HG03575 (cell line): ENCODE measurements around the gene SARM1.

ENCODE experiments used
- ATAC-seq: cut with Tn5 transposase; IDR thresholded peaks from one replicate; pipeline ENCODE4 v1.9.1; 2021; ENCODE audit not compliant: unreplicated experiment, insufficient number of reproducible peaks, low FRiP score; ENCODE audit errors: extremely low read depth

The SARM1 gene

DNA sequence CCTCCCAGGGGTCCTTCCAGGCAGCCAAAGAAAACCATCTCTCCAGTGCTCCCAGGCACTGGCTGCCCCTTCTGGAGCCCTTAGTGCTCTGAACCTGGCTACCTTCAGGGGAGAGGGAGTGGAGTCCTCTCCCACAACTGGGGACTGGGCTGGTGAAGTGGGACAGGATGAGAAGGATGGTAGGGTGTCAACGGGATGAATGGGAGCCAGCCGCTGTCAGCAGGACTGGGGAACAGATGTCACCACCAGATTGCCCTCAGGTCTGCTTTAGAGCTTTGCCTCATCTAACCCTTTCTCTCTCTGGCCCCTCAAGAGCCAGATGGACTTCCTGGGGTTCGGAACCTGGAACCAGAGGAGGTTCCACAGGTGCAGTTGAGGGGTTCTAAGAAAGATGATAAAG lies 6.0 kb upstream of the SARM1 start:
- ATAC-seq, result no peak

DNA sequence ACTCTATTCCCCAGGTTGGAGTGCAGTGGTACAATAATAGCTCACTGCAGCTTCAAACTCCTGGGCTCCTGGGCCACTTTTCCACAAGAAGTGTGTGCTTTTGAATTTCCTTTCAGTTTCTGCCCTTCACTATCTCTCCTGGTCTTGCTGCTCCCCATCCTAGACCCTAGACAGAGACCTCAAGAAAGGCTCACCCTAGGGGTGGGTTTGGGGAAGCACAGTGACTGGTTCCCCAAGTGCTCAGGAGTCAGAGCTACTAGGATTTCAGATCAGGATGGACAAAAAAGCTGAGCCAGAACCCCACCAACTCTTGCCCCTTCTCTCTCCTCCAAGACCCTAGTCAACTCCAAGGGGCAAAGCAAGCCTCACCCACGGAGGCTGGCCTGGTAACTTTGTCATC lies 4.9 kb upstream of the SARM1 start:
- ATAC-seq, result no peak

DNA sequence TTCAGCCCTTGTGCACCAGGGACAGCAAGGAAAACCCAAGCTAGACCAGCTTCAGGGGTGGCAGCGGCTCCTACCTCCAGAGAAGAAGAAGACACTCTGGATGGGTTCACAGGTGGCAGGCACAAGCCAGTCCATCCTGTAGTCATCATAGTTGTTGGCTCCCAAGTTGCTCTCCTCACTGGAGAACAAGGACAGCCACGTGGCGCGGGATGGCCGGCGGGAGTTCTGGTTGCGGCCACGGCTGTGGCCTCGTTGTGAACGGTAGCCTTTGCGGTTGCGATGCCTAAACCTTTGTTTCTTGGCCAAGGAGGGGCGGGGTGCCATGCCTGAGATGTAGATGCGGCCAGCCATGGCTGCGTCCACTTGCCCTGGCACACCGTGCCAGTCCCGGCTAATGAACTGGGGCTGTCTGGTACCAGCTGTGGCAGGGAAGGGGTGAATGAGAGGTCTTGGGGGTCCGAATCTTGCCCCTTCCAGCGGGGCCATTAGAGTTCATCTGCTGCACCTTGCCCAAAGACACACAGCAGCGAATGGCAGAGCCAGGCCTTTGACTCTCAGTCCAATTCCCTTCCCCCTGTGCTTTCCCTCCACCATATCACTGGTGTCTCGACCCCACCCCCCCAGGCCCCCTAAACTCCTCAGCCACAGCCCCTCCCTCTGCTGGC lies 3.7 kb upstream of the SARM1 start:
- ATAC-seq, result no peak

DNA sequence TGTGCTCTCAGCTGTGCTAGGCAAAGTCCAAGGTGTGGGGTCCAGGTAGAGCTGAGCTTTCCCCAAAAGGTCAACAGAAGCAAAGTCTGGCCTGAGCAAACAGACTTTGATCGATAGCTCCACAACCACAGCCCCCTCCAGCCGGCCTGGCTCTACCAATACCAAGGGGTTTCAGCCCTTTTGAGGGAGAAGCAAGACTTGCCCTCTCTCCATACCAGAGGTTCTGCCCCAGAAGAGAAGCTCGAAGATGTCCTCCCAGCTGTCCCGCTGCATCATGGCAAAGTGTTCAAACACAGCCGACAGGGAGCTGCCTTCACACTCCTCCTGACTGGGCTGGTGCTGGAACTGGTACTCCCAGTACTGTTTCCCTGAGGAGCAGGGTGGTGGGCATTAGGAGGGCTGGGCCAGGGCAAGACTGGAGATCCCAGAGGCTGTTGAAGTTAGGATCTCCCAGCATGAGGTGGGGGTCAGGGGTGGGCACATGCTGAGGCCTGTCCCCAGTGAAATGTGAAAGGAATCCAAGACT lies 3.1 kb upstream of the SARM1 start:
- ATAC-seq, result no peak

DNA sequence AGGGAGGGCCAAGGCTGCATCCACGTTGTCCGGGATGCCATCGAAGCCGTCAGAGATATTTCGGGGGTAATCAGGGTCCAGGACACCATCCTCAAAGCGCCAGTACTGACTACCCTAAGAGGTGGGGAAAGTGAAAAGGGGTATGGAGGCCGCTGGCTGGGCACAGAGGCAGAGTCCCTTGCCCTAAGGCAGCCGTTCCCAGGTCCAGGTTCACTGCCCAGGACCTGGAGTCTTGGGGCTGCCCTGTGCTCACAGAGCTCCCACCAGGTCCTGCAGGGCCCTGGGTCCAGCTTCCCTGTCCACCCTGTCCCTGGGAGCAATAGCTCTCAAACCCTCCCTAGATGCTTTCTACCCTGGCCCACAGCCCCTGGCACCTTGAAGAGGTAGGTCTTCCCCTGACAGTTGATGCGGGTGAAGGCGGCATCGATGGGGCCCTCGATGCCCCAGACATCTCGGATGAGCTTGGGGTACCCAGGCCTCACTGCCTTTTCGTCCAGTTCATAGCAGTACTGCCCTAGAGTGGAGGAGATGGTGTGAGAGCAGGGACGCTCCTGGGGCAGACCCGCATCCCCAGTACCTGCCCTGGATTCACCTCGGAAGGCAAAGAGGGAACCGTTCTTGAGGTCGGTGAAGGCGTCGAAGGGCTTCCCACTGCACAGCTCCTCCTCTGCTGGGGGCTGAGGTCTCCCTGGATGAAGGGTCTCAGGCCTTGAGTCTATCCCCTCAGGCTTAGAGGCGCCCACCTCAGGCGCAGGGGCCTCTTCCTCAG lies 2.4 kb upstream of the SARM1 start:
- ATAC-seq, result no peak

DNA sequence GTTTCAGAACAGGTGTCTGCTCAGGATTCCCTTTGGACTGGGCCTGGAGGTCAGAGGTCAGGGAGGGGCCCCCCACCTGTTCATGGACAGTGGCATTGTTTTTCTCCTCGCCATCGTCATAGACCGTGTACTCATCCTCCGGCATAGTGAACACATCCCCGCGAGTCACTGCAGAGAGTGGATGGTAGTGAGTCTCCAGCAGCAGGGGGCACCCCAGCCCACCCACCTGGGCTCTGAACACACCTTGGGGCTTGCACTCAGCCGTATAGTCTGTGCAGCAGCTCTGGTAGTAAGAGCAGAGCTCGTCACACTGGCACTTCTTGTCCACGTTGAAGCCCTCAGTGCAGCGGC lies 1.8 kb upstream of the SARM1 start:
- no peak for ATAC-seq

DNA sequence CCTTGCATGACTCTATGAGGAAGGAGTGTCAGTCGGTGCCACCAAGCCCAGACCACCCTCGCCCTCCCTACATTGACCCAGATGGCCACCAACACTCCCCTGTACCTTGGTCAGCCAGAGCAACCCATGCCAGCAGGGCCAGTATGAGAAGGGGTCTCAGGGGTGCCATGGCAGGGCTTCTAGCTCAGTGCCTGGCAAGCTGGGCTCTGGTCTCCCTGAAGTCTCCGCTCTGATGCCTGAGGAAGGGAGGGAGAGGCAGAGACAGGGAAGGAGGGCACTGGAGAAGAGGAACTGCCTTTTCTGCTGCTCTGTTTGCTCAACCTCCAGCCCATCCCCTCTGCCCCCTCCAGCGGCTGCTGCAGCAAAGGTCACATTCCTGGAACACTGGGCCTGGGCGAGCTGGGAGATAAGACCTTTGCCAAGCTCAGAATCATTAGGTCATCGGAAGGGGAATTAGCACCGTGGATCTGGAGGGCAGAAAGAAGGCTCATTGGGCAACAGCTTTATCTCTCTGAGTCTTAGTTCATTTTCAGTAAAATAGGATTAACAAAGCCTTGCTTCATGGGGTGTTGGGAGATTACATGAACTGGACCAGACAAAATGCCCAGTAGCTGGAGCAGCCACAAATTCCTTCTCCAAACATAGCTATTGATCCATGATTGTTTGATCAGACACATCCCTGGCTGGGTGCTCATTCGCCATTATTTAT lies 1.3 kb upstream of the SARM1 start, which contains the start of gene VTN:
VTN (minus strand) TSS at position 273 of the 709 bp plus-strand sequence; CDS start at position 169, 104 bp downstream.
- no peak for ATAC-seq

DNA sequence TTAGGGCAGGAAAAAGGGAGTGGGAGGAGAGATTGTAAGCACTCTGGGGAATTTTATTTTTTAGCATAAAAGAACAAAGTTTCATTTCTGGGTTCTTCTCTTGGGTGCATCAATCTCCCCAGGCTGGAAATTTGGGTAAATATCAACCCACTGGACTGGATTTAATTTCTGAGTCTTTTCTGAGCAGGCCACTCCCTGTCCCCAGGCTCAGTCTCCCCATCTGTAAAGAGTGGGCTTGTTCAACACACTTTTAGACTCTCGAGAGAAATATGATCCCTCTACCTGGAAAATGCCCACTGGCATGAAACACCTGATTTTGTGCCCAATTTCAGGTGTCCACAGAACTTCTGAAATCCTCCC lies 770 bp upstream of the SARM1 start:
- ATAC-seq, result no peak

DNA sequence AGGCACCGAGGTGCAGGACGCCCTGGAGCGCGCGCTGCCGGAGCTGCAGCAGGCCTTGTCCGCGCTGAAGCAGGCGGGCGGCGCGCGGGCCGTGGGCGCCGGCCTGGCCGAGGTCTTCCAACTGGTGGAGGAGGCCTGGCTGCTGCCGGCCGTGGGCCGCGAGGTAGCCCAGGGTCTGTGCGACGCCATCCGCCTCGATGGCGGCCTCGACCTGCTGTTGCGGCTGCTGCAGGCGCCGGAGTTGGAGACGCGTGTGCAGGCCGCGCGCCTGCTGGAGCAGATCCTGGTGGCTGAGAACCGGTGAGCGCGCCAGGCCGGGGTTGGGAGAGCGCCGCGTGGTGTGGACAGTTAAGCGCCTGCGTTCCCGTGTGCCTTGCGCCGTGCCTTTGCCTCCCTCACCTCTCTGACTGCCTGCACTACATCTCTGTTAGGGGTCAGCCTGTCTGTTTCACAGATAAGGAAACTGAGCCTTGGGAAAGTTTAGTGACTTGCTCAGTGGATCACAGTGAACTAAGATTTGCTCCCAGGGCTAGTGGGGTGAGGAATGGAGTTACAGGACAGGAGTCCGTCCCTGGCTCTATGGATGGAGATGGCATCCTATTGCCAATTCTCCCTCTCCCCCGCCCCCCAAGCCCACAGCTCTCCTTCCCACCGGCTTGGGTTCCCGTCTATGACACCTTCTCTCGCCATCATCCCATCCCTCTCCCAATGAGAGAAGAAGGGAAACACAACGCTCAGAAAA lies 880 bp downstream of the SARM1 start:
- no peak for ATAC-seq

DNA sequence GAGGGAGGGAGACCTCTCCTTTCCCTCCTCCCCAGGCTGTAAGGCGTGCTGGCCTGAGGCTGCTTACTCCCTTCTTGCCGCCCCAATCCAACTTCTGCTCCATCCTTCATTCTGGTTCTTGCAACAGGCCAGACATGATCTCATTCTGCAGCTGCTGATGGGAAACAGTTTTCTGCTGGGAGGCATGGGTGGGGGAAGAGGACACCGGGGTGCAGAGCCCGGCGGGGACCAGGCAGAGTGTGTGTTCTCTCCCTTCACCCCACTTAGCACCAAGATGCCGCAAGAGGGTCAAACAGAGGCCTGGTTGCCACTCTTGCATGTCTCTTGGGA lies 1.4 kb downstream of the SARM1 start:
- ATAC-seq, result no peak

DNA sequence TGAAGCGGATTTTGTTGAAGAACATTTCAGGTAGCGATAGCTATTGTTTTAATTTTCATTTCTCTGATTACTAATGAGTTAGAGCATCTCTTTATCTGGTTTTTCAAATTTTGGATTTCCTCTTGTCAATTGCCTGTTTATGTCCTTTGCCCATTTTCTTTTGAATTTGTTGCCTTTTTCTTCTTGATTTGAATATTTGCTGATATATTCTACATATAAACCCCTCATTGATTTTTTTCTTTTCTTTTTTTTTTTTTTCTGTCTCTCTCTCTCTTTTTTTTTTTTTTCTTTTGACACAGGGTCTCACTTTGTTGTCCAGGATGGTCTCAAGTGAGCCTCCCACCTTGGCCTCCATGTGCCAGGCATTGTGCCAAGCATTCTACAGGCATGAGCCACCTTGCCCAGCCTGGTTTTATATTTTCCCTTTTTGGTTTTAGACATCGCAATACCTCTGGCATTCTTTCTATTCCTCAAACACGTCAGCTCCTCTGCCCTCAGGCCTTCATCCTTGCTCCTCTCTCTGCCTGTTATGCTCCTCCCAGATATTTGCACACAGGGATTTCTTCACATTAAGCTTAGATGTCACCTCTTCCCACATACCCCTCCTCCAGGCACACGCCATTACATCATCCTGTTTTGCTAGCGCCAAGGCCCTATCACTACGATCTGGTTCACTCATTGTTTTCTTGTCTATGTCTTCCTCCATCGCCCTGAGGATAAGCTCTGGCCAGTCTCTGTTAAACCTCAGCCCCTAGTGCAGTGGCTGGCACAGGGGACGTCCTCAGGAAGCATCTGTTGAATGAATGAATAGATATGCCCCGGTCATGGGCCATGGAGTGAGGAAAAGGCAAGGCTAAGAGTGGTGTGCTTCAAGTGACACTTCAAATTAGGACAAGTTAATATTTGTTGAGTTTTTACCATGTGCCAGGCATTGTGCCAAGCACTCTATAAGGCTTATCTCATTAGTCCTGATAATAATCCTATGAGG lies 8.6 kb downstream of the SARM1 start:
- ATAC-seq, result no peak

DNA sequence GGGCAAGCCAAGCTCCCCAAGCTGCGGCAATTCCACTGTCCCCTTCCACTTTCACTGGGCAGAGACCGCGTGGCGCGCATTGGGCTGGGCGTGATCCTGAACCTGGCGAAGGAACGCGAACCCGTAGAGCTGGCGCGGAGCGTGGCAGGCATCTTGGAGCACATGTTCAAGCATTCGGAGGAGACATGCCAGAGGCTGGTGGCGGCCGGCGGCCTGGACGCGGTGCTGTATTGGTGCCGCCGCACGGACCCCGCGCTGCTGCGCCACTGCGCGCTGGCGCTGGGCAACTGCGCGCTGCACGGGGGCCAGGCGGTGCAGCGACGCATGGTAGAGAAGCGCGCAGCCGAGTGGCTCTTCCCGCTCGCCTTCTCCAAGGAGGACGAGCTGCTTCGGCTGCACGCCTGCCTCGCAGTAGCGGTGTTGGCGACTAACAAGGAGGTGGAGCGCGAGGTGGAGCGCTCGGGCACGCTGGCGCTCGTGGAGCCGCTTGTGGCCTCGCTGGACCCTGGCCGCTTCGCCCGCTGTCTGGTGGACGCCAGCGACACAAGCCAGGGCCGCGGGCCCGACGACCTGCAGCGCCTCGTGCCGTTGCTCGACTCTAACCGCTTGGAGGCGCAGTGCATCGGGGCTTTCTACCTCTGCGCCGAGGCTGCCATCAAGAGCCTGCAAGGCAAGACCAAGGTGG lies 9.8 kb downstream of the SARM1 start:
- no peak for ATAC-seq

DNA sequence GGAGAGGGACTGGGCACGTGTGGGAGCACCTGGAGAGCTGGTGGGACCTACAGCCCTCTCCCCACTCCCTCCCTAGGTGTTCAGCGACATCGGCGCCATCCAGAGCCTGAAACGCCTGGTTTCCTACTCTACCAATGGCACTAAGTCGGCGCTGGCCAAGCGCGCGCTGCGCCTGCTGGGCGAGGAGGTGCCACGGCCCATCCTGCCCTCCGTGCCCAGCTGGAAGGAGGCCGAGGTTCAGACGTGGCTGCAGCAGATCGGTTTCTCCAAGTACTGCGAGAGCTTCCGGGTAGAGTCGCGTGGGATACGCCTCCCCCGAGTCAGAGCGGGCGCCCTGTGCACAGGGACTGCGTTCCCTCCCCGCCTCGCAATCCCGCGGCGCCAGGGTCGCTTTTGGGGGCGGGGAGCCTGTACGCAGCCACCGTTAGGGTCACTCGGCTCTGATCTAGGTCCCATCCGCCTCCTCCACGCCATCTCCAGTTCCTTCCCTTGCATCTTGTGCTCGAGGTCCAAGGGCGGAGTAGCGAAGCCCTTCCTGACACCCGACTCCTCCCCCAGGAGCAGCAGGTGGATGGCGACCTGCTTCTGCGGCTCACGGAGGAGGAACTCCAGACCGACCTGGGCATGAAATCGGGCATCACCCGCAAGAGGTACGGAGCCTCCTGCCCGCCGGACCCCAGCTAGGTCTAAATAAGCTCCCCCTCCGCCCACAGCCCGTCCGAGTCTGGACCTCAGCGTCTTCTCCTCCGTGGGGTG lies 13.0 kb downstream of the SARM1 start:
- ATAC-seq, result no peak

DNA sequence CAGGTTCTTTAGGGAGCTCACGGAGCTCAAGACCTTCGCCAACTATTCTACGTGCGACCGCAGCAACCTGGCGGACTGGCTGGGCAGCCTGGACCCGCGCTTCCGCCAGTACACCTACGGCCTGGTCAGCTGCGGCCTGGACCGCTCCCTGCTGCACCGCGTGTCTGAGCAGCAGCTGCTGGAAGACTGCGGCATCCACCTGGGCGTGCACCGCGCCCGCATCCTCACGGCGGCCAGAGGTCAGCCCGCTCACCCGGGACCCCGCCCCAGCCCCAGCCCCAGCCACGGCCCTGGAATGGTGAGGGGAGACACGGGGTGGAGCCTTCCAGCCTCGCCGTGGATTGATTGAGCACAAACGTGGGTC lies 13.5 kb downstream of the SARM1 start:
- ATAC-seq, result no peak

DNA sequence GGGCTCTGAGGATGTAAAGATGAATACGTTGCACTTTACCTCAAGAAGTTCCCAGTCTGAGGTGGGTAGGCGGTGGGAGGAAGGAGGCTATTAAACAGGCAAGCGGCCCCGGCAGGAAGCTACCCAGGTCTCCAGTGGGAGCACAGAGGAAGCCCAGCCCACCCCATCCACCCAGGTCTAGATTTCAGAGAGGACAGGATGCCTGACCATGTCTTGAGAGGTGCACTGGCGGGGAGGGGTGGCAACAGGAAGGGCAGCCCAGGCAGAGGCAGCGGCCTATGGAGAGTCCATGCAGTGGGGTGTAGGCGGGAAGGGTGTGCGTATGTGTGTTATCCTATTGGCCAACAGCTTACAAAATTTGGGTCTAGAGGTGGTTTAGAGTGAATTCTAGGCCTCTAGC lies 13.9 kb downstream of the SARM1 start:
- ATAC-seq, result no peak

DNA sequence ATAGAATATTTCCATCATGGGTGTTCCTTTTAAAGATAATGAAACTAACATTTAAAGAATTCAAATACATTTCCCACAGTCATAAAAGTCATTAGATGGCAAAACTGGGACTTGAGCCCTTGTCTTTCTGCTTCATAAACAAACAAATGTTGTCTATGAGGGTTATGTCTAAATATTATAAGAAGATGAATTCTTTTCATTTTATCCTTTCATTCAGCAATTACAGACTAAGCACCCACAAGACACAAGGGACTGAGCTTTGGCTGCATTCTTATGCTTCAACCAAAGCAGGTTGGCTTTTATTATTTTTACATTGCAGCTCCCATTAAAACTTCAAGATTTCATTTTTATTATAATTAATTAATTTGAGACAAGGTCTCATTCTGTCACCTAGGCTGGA lies 14.9 kb downstream of the SARM1 start:
- no peak for ATAC-seq

DNA sequence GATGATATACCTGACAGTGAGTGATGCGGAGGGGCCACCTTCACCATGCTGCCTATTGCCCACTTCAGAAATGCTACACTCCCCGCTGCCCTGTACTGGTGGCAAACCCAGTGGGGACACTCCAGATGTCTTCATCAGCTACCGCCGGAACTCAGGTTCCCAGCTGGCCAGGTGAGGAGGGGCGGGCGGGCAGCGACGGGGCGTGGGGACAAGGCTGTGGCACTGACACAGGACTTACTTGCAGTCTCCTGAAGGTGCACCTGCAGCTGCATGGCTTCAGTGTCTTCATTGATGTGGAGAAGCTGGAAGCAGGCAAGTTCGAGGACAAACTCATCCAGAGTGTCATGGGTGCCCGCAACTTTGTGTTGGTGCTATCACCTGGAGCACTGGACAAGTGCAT lies 16.6 kb downstream of the SARM1 start:
- no peak for ATAC-seq
